ENCODE data around the gene SKI.
A peak's percentile ranks its signal among the peaks of the same experiment; 100 is the strongest.

SKI gene

DNA sequence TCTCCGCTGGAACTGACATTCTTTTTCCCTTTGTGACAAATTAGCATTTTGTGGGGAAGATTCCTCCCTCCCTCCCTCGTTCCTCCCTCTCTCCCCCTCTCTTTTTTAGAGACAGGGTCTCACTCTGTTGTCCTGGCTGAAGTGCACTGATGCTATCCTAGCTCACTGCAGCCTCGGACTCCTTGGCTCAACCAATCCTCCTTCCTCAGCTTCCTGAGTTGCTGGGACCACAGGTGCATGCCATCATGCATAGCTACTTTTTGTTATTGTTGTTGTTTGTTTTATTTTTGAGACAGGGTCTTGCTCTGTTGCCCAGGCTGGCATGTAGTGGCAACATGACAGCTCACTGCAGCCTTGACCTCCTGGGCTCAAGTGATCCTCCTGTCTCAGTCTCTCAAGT is 6.8 kb upstream of the SKI start:
- TF ChIP-seq, protein P1, sequence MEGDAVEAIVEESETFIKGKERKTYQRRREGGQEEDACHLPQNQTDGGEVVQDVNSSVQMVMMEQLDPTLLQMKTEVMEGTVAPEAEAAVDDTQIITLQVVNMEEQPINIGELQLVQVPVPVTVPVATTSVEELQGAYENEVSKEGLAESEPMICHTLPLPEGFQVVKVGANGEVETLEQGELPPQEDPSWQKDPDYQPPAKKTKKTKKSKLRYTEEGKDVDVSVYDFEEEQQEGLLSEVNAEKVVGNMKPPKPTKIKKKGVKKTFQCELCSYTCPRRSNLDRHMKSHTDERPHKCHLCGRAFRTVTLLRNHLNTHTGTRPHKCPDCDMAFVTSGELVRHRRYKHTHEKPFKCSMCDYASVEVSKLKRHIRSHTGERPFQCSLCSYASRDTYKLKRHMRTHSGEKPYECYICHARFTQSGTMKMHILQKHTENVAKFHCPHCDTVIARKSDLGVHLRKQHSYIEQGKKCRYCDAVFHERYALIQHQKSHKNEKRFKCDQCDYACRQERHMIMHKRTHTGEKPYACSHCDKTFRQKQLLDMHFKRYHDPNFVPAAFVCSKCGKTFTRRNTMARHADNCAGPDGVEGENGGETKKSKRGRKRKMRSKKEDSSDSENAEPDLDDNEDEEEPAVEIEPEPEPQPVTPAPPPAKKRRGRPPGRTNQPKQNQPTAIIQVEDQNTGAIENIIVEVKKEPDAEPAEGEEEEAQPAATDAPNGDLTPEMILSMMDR (IDR thresholded peaks at IDR 0.05; ENCODE audit: low read depth, low read length, missing control alignments), result no peak
- no peaks in the 10 kb centered on the region for H3K36me3 ChIP-seq (replicated peaks)
- in situ Hi-C loops (cut with HindIII; ENCODE audit: low pct_ligation_motif_present, low sequenced_read_pairs), result loop anchor here (25.0 kb wide), 1 partner anchor 91 kb away; no protein-coding TSS in a partner anchor

DNA sequence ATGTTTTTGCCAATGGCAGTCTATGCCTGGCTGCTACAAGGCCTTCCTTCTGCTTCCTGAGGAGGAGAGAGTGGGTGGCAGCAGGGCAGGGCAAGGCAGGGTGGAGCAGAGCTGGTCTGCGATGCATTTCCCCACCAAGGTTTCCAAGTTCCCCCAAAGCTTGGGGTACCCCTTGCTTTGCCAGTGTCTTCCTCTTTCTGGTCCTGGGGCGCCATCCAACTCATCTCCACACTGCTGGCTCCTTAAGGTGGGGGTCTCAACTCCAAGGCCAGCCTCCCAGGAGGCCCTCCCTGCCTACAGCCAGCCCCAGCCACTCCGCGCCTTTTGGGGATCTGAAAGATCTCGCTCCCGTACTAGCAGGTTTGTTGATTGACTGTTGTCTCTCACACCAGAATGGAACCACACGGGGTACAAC is 3.9 kb upstream of the SKI start:
- in situ Hi-C loops (cut with HindIII; ENCODE audit: low pct_ligation_motif_present, low sequenced_read_pairs), result loop anchor here (25.0 kb wide), 1 partner anchor 88 kb away; no protein-coding TSS in a partner anchor
- TF ChIP-seq, protein P1 (IDR thresholded peaks at IDR 0.05; ENCODE audit: low read depth, low read length, missing control alignments), result no peak
- Histone ChIP-seq H3K4me3 (ENCODE audit: low read depth, low read length) (no peak overlapping the region), H3K27me3 (replicated peaks) (no peaks in the 10 kb centered on the region), H3K36me3 (replicated peaks) (peaks cover 4% of the 10 kb centered on the region), H3K27ac (no peak overlapping the region)
- no peak for DNase-seq

More for the DNA sequence above, 6.8 kb upstream of the SKI start:
- no peak for DNase-seq
- Histone ChIP-seq H3K27me3 (replicated peaks) (no peaks in the 10 kb centered on the region), H3K4me3 (ENCODE audit: low read depth, low read length) (no peak overlapping the region), H3K27ac (no peak overlapping the region)

DNA sequence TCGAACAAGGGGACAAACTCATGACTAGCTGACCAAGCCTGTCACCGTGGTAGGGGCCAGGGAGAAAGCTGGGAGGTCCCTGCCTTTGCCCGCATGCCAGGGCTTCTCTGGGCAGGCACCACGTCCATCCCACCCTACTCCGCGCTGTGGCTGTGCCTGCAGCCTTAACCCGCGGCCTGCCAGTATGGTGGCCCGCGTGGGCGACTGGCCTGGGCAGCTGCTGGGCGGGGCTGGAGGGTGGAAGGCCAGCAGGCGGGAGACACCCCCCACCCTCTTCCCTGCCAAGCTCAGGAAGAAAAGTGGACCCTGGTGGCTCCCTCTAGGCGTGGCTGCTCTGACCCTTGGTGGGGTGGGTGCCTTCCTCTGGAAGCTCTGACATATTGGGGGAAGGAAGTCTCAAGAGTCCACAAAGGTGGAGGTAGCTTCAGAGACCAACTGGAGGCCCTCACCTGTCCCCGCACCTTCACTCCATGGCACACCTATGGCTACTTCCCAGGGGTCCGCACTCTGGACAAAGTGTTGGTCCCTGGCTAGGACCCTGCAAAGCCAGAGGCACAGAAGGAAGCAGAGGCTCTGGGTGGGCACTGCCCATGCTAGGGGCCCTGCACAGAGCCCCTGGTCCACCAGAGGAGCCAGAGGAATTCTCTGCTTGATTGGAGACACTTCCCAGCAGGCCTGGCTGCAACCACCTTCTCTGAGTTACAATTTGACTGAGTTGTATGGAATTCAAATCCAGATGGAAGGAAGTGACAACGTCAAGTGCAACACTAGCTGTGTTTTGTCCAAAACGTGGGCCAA is 3.3 kb upstream of the SKI start:
- peaks cover 10% of the 10 kb centered on the region for H3K36me3 ChIP-seq (replicated peaks)
- TF ChIP-seq, protein P1 (IDR thresholded peaks at IDR 0.05; ENCODE audit: low read depth, low read length, missing control alignments), result no peak
- DNase-seq, result no peak
- H3K27me3 ChIP-seq (replicated peaks), result no peaks in the 10 kb centered on the region
- no peak overlapping the region for H3K27ac ChIP-seq
- no peak overlapping the region for H3K4me3 ChIP-seq (ENCODE audit: low read depth, low read length)
- in situ Hi-C loops (cut with HindIII; ENCODE audit: low pct_ligation_motif_present, low sequenced_read_pairs), result loop anchor here (25.0 kb wide), 1 partner anchor 87 kb away; no protein-coding TSS in a partner anchor

DNA sequence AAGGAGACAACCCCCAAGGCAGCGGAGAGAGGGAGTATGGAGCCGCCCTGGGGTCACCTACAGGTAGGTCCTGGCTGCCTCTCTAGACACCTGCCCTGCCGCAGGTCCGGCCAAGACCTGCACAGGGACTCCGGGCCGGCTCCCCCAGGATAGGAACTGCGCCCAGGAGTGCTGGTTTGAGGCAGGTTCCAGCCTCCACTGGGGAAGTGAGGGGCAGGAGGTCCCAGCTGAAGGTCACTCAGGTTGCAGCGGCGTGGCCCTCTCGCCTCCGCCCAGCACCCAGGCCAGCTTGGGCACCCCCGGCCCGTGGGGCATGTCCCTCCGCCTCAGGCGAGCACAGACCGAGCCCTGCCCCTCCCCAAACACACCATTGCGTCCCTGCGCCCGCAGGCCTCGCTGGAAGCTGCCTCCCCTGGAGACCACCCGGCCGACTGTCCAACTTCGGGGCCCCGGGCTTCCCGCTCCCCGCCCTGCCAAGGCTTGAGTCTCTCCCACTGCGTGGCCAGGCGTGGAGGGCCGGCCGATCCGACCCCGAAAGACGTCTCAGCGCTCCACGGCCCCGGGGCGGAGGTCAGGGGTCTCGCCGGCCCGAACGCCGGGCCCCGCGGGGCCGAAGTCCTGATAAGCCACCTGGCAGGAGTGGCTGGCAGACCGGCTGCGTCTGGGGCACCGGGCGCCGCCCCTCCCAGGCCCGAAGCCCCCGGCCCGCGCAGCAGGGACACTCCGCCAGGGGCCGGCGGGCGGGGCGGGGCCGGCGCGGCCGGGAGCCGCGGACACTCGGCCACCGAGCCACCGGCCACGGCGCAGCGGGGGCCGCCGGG is 1.4 kb upstream of the SKI start:
- peak overlapping the region; percentile 67 for H3K4me3 ChIP-seq (ENCODE audit: low read depth, low read length)
- TF ChIP-seq, protein P1 (IDR thresholded peaks at IDR 0.05; ENCODE audit: low read depth, low read length, missing control alignments), result no peak
- peaks cover 10% of the 10 kb centered on the region for H3K36me3 ChIP-seq (replicated peaks)
- no peak for DNase-seq
- in situ Hi-C loops (cut with HindIII; ENCODE audit: low pct_ligation_motif_present, low sequenced_read_pairs), result no loop called here
- H3K27ac ChIP-seq, result peak overlapping the region; percentile 87
- no peaks in the 10 kb centered on the region for H3K27me3 ChIP-seq (replicated peaks)

DNA sequence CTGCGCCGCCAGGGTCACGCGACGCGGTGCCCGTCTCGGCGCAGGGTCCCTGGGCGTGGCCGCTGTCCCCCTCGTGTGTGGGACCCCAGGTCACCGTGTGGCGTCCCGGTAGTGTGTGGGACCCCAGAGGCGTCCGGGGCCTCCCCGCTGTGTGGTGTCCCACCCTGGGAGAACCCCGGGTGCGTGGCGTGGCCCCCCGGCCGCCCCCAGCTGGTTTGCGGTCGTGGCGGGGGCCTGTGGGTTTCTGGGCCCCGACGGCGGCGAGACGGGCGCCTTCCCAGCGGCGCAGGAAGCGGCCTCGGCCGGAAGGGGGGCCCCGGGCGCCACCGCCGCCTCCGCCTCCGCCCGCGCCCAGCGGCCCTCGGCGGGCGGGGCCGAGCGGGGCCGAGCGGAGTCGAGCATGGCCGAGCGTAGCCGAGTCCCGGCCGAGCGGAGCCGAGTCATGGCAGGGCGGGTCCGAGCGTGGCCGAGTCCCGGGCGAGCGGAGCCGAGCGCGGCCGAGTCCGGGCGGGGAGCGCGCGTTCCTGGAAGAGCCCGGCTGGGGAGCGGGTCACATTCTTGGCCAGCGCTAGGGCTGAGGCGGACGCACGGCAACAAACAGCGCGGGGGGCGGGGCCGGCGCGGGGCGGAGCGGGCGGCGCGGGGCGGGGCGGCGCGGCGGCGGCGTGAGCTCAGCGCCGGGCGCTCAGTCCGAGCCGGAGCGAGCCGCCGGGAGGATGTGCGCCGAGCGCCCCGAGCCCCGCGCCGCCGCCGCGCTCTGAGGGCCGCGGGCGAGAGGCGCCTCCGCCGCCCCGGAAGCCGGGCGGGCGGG is 568 bp upstream of the SKI start:
- TF ChIP-seq, protein P1 (IDR thresholded peaks at IDR 0.05; ENCODE audit: low read depth, low read length, missing control alignments), result no peak
- Histone ChIP-seq H3K4me3 (ENCODE audit: low read depth, low read length) (peak overlapping the region; percentile 67), H3K27ac (peak overlapping the region; percentile 87), H3K36me3 (replicated peaks) (peaks cover 10% of the 10 kb centered on the region), H3K27me3 (replicated peaks) (no peaks in the 10 kb centered on the region)
- in situ Hi-C loops (cut with HindIII; ENCODE audit: low pct_ligation_motif_present, low sequenced_read_pairs), result no loop called here
- DNase-seq, result peak; percentile 88
